ENCODE measurements around the gene SLC66A3.

Gene SLC66A3

GRCh38 chr2:11214770-11215169 is 59.5 kb downstream of the SLC66A3 start:
- DNase-seq (ENCODE audit: low read depth): no peak

- no peak for DNase-seq (ENCODE audit: low read depth)
These were observed 60.1 kb downstream of the SLC66A3 start for GRCh38 chr2:11215407-11215806.

- DNase-seq (ENCODE audit: low read depth): no peak
These were observed 65.2 kb downstream of the SLC66A3 start for GRCh38 chr2:11220445-11220844.

GRCh38 chr2:11222845-11223244 is 67.6 kb downstream of the SLC66A3 start:
- no peak for DNase-seq (ENCODE audit: low read depth)

- DNase-seq (ENCODE audit: low read depth): no peak
These were observed 69.6 kb downstream of the SLC66A3 start for GRCh38 chr2:11224887-11225286.

- DNase-seq (ENCODE audit: low read depth): no peak
These were observed 72.3 kb downstream of the SLC66A3 start for GRCh38 chr2:11227595-11227994.
